OCI-M2 (cell line): ENCODE data around the gene HCN4.
"Not testable (repeated sequence)": the region's sequence is repeated elsewhere in the genome, so short reads cannot be mapped to it uniquely, and the experiment has no call there.

ENCODE experiments used
- DNase-seq: peaks from one replicate; lab custom pipeline; 2025; ENCODE audit not compliant: unreplicated experiment; lab: John Stamatoyannopoulos, UW

HCN4 gene

DNA sequence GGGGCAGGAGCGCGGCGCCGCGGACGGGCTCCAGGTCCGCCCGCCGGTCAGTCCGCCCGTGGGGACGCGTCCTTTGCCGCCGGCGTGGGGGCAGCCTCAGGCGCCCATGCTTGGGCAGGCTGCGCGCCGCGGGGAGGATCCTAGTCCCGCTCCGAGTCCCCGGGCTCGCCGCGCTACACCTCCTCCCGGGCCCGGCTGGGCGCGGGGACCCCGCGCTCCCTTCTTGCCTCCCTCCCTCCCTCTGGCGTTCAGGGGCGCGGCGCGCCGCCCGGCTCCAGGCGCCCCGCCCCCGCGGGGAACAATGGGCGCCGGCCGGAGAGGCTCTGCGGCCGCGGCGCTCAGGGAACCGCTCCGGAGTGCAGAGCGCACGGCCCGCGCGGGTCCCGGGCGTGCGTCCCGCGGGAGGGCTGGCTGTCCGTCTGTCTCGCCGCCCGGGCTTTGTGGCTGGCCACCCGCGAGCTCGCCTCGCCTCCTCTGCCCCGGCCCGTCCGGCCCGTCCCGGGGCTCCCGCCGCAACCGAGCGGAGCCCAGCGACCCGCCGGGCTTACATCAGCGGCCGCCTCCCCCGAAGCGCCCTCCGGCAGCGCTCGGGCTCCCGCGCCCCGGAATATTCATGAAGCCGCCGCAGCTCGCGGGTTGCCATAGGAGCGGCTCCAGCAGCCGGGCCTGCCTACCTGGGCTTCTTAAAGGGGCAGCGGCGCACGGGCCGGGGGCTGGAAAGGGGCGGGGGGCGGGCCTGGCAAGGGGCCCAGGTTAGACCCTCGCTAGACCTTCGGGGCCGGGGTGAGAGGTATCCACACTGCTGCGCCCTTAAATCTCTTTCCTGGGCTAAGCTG, at the start of gene HCN4:
TSS of gene HCN4 (minus strand) at position 658 of the 836 bp plus-strand sequence. CDS start 688 bp downstream, outside the sequence.
- DNase-seq, result no peak

DNA sequence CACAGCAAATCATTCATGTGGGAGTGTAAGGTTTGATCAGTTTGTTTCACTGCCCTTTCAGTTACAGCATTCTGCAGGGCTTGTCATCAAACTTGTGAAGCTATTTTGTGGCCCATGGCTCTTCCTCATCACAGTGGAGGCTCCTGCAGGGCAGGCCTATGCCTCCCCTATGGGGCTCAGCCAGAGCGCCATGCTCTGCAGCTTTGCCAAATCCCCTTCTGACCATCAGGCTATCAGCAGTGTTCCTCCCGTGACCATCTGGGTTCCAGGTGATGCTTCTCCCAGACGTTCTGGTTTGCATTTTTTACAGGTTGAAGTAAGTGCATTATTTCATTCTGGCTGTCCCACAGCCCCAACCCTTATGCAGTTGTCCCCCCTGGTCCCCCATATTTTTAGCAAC, 46.1 kb upstream of the HCN4 start:
- DNase-seq, result no peak

DNA sequence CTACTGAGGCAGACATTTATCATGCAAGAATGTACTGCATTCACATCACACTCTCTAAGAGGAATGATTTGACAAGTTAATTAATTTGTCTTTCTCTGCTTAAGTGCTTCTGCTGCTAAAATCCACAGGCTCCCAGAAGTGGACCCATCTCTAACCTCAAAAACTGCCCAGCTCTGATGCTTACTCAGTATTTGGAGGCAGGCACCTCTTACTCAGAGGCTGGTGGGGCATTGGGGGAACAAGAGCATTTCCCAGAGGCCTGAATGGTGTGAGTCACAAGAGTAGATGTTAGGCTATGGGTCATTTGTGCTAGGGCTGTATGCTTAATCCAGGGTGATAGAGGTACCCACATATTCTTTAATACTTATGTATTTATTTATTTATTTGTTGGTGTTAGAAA, 34.4 kb upstream of the HCN4 start:
- no peak for DNase-seq

DNA sequence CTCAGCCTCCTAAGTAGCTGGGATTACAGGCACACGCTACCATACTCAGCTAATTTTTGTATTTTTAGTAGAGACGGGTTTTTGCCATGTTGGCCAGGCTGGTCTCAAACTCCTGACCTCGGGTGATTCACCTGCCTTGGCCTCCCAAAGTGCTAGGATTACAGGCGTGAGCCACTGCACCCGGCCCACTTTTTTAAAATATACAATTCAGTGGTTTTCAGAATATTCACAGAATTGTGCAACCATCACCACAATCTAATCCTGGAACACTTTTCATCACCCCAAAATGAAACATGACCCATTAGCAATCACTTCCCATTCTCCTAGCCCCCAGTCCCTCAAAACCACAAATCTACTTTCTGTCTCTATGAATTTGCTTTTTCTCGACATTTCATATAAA, 31.5 kb upstream of the HCN4 start:
- not testable (repeated sequence) for DNase-seq

GRCh38 chr15:73398861-73399260, 30.1 kb upstream of the HCN4 start:
- no peak for DNase-seq

- no peak for DNase-seq
These were observed 28.7 kb upstream of the HCN4 start for GRCh38 chr15:73397461-73397860.

GRCh38 chr15:73395671-73396070, 26.9 kb upstream of the HCN4 start:
- DNase-seq, result no peak

DNA sequence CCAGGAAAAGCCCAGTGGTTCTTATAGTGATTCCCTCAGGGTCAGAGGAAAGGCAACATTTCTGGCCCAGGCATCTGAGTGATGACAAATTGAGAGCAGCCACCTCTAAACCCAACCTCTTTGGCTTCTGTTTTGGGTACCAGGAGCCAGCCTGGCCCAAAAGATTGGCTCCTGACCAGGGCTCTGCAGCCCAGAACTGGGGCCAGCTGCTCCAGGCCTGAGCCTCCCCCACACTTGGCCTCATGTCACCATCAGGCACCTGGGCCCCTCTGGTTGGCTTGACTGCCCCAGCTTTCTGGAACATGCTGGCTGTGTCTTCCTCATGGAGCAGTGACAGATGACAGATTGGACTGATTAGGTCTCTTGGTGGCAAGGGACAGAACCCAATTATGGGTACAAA, 26.0 kb upstream of the HCN4 start:
- no peak for DNase-seq

DNA sequence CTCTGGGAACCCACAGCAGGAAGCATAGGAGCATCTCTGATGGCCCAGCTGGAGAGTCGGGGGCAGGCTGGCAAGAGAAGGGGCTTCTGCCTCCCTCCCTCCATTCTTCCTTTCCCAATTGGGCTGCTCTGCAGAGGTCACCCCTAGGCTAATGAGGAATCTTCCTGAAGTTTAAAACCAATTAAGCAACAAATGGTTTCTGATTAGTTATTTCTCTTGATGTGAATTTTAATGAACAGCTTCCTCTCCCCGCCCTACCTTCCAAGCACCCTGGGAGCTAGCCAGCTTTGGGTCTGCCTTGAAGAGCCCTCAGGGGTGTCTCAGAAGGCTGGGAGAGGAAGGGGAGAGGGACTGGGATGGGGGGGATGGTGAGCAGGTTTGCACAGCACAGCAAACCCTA, 24.6 kb upstream of the HCN4 start:
- no peak for DNase-seq

GRCh38 chr15:73392025-73392424, 23.3 kb upstream of the HCN4 start:
- no peak for DNase-seq

DNA sequence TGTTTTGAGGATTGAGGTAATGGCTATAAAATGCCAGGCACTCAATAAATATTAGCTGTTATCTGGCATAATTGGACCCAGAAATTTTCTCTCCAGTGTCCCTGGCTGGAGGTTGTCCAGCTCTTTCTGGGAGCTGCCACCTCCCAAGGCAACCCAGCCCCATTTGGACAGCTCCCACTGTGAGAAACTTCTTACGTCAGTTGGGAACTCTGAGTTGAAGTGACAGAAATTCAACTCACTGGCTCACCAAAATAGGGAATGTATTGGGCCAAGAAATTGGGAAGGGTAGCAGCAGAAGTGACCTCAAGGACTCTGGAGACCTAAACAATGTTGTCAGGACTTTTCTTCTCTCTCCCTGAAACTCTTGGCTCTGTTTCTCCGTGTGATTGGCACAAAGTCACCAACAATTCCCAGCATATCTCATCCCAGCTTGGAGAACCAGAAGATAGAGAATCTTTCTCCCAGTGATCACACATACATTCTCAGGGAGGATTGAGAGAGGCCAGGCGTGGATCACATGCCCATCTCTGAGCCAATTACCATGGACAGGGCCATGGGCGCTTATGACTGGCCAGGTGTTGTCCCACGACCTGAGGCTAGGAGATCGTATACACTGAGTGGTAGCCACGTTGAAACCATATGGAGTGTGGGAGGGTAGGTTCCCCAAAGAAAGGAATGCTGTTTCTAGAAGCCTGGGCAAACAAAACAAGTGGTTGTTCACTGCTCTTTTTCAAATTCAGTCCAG, 22.5 kb upstream of the HCN4 start:
- DNase-seq, result no peak

- no peak for DNase-seq
These were observed 21.3 kb upstream of the HCN4 start for GRCh38 chr15:73389971-73390544.

DNA sequence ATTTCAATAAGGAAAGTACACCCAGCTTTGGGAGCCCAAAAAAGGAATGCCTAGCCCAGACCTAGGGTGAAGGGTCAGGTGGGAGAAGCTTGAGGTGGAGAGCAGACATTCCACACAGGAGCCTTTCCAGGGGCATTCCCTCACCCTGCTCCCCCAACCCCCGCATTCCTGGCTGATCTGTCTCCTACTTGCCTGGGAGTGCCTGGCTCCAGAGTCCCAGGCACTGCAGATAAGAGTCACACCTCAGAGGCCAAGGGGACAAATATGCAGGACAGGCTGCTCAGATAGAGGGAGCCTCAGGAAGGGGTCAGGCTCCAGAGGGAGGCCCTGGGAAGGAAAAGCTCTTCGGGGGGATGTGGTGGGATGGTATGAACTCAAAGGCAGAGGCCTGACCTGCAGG, 20.8 kb upstream of the HCN4 start:
- DNase-seq, result no peak

DNA sequence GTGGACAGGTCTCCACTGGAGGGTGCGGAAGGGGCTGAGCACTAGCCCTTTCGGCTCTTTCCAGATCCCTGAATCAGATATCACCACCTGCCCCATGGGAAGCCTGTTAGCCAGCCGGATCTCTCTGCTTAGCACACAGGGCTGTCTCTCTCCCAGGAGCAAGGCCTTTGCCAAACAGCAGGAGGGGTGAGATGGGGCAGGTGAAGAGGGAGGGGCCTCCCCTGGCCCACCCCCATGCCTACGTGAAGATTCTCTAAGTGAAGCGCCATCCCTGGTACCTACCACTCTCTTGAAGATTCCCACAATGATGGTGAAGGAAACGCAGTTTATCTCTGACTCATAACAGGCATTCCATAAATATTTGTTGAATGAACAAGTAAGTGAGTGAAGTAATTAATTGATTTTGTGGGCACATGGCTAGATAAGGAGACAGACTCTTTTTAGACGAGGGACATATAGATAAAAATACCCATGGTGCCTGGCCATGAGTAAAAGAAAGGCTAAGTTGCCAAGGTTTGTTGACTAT, 19.6 kb upstream of the HCN4 start:
- DNase-seq, result no peak

DNA sequence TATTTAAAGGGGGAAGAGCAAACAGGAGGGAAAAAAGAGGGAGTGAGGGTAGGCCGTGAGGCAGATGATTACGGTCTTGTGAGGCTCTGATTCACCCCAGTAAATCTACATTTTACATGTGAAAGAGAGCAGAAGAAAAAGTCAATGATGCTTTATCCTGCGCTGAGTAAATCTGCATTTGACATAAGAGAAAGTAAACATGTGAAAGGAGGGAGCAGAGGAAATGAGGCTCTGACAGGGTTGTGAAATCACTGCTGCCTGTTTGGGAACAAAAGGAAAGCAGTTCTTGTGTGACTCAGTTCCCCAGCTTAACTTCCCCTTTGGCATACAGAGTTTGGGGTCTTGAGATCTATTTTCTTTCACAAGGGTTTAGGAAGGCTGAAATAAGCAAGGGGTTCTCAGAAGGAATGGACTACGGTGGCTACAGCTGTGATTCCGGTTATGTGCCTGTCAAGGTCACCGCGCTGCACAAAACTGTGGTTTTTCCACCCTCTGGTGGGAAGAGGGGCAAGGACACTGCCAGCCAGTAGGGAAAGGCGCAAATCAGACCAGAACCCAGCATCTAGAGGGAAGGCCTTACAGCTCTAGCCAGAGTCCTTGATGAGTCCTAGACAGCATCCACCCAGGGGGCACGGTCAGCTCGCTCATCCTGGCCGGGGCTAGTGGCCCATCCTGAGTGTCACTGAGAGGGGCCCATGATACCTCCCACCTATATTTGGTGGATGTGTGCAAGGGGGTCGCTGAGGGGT, 18.9 kb upstream of the HCN4 start:
- no peak for DNase-seq

DNA sequence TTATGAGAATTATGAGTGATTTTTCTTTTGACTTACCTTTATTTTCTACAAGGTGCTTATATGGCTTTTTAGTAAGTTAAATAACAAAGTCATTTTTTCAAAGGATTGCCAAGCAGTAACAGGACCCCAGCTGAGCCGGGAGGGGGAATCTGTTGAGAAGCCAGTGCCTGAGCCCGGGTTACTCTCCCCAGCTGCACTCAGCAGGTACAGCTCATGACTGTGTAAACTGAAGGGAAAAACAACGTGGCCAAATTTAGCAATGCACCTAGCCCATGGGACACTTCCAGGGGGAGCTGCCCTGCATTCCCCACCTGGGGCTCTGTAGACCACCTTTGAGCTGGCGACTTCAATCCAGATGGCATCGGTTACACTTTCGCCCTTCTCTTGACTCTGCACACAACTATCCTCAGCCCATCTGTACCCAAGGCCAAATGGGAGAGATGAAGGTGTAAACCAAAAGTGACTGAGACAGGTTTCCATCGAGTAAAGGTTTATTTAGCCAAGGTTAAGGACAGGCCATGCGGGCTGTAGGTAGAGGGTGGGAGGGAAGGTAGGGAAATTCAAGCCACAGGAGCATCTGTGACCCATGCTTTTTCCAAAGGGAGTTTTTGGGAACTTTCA, 18.2 kb upstream of the HCN4 start:
- DNase-seq, result no peak

GRCh38 chr15:73386238-73386637, 17.5 kb upstream of the HCN4 start:
- no peak for DNase-seq

DNA sequence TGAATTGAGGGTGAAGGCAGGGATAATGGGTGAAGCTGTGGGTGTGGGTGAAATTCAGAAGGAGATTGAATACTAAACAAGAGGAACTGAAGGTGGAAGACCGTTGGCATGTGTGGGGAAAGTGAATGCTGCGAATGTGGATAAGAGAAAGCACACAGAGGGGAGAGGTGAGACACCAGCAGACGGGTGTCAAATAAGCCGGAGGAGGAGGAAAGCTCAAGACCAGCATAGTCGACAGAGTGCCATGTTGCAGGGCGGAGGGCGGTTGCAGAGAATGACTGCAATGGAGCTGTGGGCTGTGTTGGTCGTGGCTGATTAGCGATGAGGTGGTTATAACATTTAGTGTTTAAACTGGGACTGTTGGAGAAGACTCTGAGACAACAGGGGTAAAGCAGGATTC, 16.4 kb upstream of the HCN4 start:
- DNase-seq, result no peak

GRCh38 chr15:73383310-73384189, 14.8 kb upstream of the HCN4 start:
- DNase-seq, result no peak

DNA sequence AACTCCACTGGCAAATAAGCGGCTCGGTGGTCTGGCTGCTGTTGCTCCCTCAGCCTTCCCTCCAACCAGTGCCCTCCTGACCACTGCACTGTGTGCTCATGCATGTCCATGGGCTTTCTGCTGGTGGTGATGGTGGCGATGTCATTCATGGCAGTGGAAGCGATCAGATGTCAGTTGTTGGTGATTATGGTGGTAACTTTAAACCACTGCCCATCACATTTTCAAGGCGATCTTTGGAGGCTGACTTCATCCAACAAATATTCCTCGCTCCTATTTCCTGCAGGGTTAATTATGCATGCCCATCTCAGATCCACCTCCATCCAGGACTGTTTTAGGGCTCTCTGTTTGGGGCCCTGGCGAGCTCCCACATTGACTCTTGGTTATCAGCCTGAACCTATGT, 13.4 kb upstream of the HCN4 start:
- no peak for DNase-seq
